Lung (tissue), 12 donors: ENCODE measurements around the gene TMEM225. TPM values are rescaled to one million over a fixed set of nuclear protein-coding genes. Genes with fewer than 3 reads are reported as not detected.

Experiments used
- ATAC-seq: fragments of 200-7000 bp; cut with Tn5 transposase; one replicate; pipeline ENCODE4 v1.9.1; 2020; ENCODE audit warnings: moderate number of reproducible peaks; ENCODE audit not compliant: insufficient read depth, low FRiP score
- DNase-seq, 3 donors: peaks; one replicate each; pipeline ENCODE4 v3.0.0-alpha.2; 2013 to 2017
- H3K27ac ChIP-seq, 2 donors: one replicate each; pipeline ENCODE4 v1.5.1; 2013; ENCODE audit warnings: mild to moderate bottlenecking in 2 of 2, moderate library complexity in 2 of 2, control low read depth in 1 of 2, inconsistent platforms in 1 of 2, low read depth in 1 of 2, low read length in 1 of 2
- H3K27me3 ChIP-seq, 3 donors: one replicate each; pipeline ENCODE4 v1.5.1; 2013; ENCODE audit warnings: low read length in 2 of 3; ENCODE audit not compliant: control insufficient read depth in 3 of 3, insufficient read depth in 3 of 3
- H3K36me3 ChIP-seq, 4 donors: one replicate each; pipeline ENCODE4 v1.5.1; 2013; ENCODE audit warnings: low read length in 4 of 4, mild to moderate bottlenecking in 1 of 4, moderate library complexity in 1 of 4; ENCODE audit not compliant: control insufficient read depth in 4 of 4, insufficient read depth in 4 of 4
- H3K4me1 ChIP-seq, 5 donors: one replicate each; pipeline ENCODE4 v1.5.1; 2013; ENCODE audit warnings: low read length in 5 of 5, mild to moderate bottlenecking in 2 of 5, moderate library complexity in 1 of 5; ENCODE audit not compliant: control insufficient read depth in 5 of 5, insufficient read depth in 5 of 5
- H3K4me3 ChIP-seq: one replicate; pipeline ENCODE4 v1.5.1; 2013; ENCODE audit warnings: mild to moderate bottlenecking, control low read depth, moderate library complexity
- H3K9ac ChIP-seq, 2 donors: one replicate each; pipeline ENCODE4 v1.5.1; 2013; ENCODE audit warnings: low read length in 2 of 2, control low read depth in 1 of 2; ENCODE audit not compliant: insufficient read depth in 1 of 2
- H3K9me3 ChIP-seq, 4 donors: one replicate each; pipeline ENCODE4 v1.5.1; 2013; ENCODE audit warnings: low read length in 3 of 4, mild to moderate bottlenecking in 1 of 4, moderate library complexity in 1 of 4; ENCODE audit not compliant: control insufficient read depth in 4 of 4, insufficient read depth in 3 of 4
- CTCF ChIP-seq: IDR thresholded peaks from 2 replicates; pipeline ENCODE4 v1.5.1; 2012; ENCODE audit warnings: mild to moderate bottlenecking; ENCODE audit errors: control extremely low read depth, extremely low read depth
- whole genome bisulfite sequencing, 2 donors: extraction: QIAGEN DNeasy Blood & Tissue Kit; methylation state at CpG; one replicate each; pipeline ENCODE4 v1.1.7; 2013; 5-methylcytosine and 5-hydroxymethylcytosine counted together
- polyA plus RNA-seq, 2 donors: library from polyadenylated mRNA; stranded (reverse); fragments of 200-250 nt; gene quantifications; one replicate each; pipeline ENCODE4 v1.2.1, GENCODE V29; 2013
- total RNA-seq, 2 donors: library from RNA; depleted of rRNA in 1 of 2; stranded (reverse); fragments of >200 nt in 1 of 2; gene quantifications; one replicate each; pipeline ENCODE4 v1.2.1, GENCODE V29; 2014 to 2021
- donor health status: control.
- donor health status: control.
- donor health status: Bipolar disorder and iron deficiency.
- donor health status: healthy.
- donor health status: DM: yes; HTN: yes; CAD: no.

The TMEM225 gene
- total and polyA plus RNA-seq, 4 donors: not detected

- 83 to 92% methylated on average over 2 of the region's 2 CpGs for WGBS, 2 donors
- no peak overlapping the region for H3K9ac ChIP-seq
- DNase-seq: no peak
Measured at GRCh38 chr11:123833095-123833494, 52.4 kb downstream of the TMEM225 start.

More at GRCh38 chr11:123833095-123833494, 52.4 kb downstream of the TMEM225 start:
- Histone ChIP-seq H3K27ac (no peak overlapping the region), H3K36me3 (no peaks in the 10 kb centered on the region), H3K4me1 (no peaks in the 10 kb centered on the region), H3K4me3 (no peak overlapping the region), H3K9me3 (no peaks in the 10 kb centered on the region), H3K27me3 (no peaks in the 10 kb centered on the region)
- no peak for TF ChIP-seq CTCF
- no peak for ATAC-seq

Other genes with a start within 250 kb of the TMEM225 start
- gene SCN3B, start 231.0 kb downstream of the TMEM225 start, total RNA-seq: 1 to 10 TPM; 1.6 to 2.7 TPM
- under 1 TPM; 0.72 to 0.77 TPM for gene SCN3B, start 231.0 kb downstream of the TMEM225 start, polyA plus RNA-seq
- 10 to 100 TPM; 10.7 to 10.8 TPM for gene ZNF202, start 144.0 kb downstream of the TMEM225 start, total RNA-seq
- 1 to 10 TPM; 6.7 to 7.2 TPM for gene ZNF202, start 144.0 kb downstream of the TMEM225 start, polyA plus RNA-seq
- gene OR6X1, start 131.2 kb downstream of the TMEM225 start, total RNA-seq: not detected
- not detected for gene OR6X1, start 131.2 kb downstream of the TMEM225 start, polyA plus RNA-seq
- not detected for gene OR6M1, start 79.3 kb downstream of the TMEM225 start, total RNA-seq
- gene OR6M1, start 79.3 kb downstream of the TMEM225 start, polyA plus RNA-seq: not detected
- gene OR8D4, start 16.5 kb upstream of the TMEM225 start, total RNA-seq: not detected
- gene OR8D4, start 16.5 kb upstream of the TMEM225 start, polyA plus RNA-seq: not detected
- gene OR4D5, start 53.9 kb upstream of the TMEM225 start, total RNA-seq: not detected
- not detected for gene OR4D5, start 53.9 kb upstream of the TMEM225 start, polyA plus RNA-seq
- not detected for gene OR6T1, start 58.2 kb upstream of the TMEM225 start, total RNA-seq
- not detected for gene OR6T1, start 58.2 kb upstream of the TMEM225 start, polyA plus RNA-seq
- gene OR10S1, start 92.1 kb upstream of the TMEM225 start, total RNA-seq: not detected
- not detected for gene OR10S1, start 92.1 kb upstream of the TMEM225 start, polyA plus RNA-seq
- gene OR10G6, start 109.5 kb upstream of the TMEM225 start, total RNA-seq: not detected
- gene OR10G6, start 109.5 kb upstream of the TMEM225 start, polyA plus RNA-seq: not detected
- not detected for gene OR10G4, start 127.3 kb upstream of the TMEM225 start, total RNA-seq
- gene OR10G4, start 127.3 kb upstream of the TMEM225 start, polyA plus RNA-seq: not detected
- gene OR10G9, start 137.3 kb upstream of the TMEM225 start, total RNA-seq: not detected
- not detected for gene OR10G9, start 137.3 kb upstream of the TMEM225 start, polyA plus RNA-seq
- gene OR10G8, start 141.1 kb upstream of the TMEM225 start, total RNA-seq: not detected
- gene OR10G8, start 141.1 kb upstream of the TMEM225 start, polyA plus RNA-seq: not detected
- gene OR10G7, start 155.7 kb upstream of the TMEM225 start, total RNA-seq: not detected
- not detected for gene OR10G7, start 155.7 kb upstream of the TMEM225 start, polyA plus RNA-seq
- 10 to 100 TPM; 30.1 to 35.8 TPM for gene VWA5A, start 229.8 kb upstream of the TMEM225 start, total RNA-seq
- gene VWA5A, start 229.8 kb upstream of the TMEM225 start, polyA plus RNA-seq: 10 to 100 TPM; 20.7 to 27.4 TPM